ENCODE results near the gene MFSD6. TPM values are rescaled to one million over a fixed set of nuclear protein-coding genes. Genes with fewer than 3 reads are reported as not detected.

Gene MFSD6
- total RNA-seq, 1 donor from 2014 or later = 54.3 TPM

DNA sequence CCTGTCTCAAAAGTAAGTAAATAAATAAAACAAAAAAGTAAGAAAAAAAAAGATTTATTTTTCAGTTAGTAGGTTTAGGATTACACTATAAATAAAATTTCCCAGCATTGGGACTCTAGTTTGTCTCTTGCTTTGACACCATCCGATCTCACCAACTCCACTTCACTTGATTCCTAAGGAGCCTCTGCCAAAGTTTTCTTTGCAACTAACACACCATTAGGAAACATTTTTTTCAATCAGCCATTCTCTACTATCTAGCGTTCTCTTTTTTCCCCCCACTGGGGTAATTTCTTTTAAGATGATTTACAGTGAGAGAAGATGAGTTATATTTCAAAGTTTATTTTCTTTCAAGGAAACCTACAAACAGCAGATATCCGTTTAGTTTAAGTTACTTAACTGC is 136.9 kb downstream of the MFSD6 start:
- DNase-seq (ENCODE audit: low read depth) = no peak
- TF ChIP-seq, protein P1, sequence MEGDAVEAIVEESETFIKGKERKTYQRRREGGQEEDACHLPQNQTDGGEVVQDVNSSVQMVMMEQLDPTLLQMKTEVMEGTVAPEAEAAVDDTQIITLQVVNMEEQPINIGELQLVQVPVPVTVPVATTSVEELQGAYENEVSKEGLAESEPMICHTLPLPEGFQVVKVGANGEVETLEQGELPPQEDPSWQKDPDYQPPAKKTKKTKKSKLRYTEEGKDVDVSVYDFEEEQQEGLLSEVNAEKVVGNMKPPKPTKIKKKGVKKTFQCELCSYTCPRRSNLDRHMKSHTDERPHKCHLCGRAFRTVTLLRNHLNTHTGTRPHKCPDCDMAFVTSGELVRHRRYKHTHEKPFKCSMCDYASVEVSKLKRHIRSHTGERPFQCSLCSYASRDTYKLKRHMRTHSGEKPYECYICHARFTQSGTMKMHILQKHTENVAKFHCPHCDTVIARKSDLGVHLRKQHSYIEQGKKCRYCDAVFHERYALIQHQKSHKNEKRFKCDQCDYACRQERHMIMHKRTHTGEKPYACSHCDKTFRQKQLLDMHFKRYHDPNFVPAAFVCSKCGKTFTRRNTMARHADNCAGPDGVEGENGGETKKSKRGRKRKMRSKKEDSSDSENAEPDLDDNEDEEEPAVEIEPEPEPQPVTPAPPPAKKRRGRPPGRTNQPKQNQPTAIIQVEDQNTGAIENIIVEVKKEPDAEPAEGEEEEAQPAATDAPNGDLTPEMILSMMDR (conservative IDR thresholded peaks at IDR 0.05; ENCODE audit: low read depth, low read length) = no peak
- H3K4me3 ChIP-seq (ENCODE audit: low read depth, low read length) = no peak overlapping the region

DNA sequence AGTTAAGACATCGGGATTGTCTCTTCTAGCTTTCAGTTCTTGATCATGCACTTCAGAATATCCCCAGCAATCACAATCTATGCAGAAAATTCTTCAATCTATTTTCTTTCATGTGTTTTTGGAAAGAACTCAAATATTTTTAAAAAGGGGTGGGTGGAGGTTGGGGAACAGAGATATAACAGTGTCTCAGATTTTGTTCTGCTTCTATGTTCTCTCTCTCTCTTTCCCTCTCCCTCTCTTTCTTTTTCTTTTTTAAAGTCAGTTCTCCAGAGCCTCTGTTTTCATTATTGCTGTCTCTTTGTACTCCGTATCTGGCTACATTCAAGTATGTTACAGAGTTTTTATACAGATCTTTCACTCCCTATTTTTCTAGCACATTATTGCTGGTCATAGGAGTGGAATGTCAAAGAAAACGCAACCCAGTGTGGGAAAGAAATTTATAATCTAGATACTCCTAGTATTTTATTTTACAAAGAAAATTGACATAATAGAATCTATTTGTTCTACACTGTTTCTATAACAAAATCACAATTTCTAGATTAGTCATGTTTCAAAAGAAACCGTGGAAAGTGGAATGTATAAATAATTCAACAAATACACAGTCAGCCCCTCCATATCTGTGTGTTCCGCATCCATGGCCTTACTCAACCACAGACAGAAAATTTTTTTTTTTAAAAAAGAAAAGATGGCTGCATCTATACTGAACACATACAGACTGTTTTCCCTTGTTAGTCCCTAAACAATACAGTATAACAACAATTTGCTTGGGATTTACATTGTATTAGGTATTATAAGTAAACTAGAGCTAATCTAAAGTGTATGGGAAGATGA is 137.6 kb downstream of the MFSD6 start:
- no peak overlapping the region for H3K4me3 ChIP-seq (ENCODE audit: low read depth, low read length)
- DNase-seq (ENCODE audit: low read depth) = no peak
- TF ChIP-seq, protein P1 (conservative IDR thresholded peaks at IDR 0.05; ENCODE audit: low read depth, low read length) = no peak

DNA sequence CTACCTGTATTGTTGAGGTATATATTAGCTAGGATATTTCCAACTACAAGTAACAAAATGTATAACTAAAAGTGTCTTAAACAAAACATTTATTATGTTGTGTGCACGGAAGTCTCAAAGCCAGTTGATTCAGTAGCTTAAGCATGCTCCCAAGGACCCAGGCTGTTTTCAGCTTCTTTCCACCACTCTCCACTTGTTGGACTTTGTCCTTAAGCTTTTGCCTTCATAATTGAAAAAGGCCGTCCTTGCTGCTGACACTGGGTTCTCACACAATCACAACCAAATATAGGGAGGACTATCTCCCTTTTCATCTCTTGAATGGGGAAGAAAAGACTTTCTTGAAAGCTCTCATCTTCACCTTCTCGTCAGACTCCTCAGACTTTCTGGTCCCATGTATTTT is 138.6 kb downstream of the MFSD6 start:
- TF ChIP-seq, protein P1 (conservative IDR thresholded peaks at IDR 0.05; ENCODE audit: low read depth, low read length) = no peak
- DNase-seq (ENCODE audit: low read depth) = no peak
- no peak overlapping the region for H3K4me3 ChIP-seq (ENCODE audit: low read depth, low read length)

DNA sequence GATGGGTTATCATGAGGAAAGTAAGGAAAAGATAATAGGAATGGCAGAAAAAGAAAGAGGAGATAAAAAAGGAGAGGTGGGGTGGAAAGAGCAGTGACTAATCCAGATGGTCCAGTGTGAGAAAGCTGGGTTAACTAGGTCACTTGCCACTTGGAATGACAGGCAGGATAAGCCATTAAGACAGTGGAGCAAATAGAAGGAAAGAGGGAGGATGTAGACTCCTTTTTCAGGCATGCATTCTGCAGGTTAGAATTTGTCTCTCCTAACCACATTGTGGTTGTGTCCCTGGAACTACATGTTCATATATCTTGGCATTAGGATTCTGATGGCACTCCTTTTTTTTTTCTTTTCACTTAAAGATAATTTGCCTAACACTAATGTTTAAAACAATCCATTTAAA is 139.7 kb downstream of the MFSD6 start:
- DNase-seq (ENCODE audit: low read depth) = no peak
- TF ChIP-seq, protein P1 (conservative IDR thresholded peaks at IDR 0.05; ENCODE audit: low read depth, low read length) = no peak
- no peak overlapping the region for H3K4me3 ChIP-seq (ENCODE audit: low read depth, low read length)

DNA sequence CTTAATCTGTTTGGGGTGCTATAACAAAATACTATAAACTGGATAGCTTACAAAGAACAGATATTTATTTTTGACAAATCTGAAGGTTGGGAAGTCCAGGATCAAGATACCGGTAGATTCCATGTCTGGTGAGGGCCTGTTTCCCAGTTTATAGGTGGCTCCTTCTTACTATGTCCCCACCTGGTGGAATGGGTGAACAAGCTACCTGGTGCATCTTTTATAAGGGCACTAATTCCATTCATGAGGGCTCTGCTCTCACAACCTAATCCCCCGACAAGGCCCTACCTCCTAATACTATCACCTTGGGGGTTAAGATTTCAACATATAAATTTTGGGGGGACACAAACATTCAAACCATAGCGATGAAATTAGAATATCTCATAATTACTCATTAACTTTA is 142.0 kb downstream of the MFSD6 start:
- H3K4me3 ChIP-seq (ENCODE audit: low read depth, low read length) = no peak overlapping the region
- no peak for DNase-seq (ENCODE audit: low read depth)
- TF ChIP-seq, protein P1 (conservative IDR thresholded peaks at IDR 0.05; ENCODE audit: low read depth, low read length) = no peak

Other genes with a start within 250 kb of the MFSD6 start
- gene HIBCH, start 88.5 kb upstream of the MFSD6 start, total RNA-seq = 8.6 and 12.2 TPM in 2 replicates
- 6.5 and 8.7 TPM in 2 replicates for gene INPP1, start 64.8 kb upstream of the MFSD6 start, total RNA-seq
- 5.1 and 15.0 TPM in 2 replicates for gene NEMP2, start 126.4 kb downstream of the MFSD6 start, total RNA-seq
- 10.0 and 19.5 TPM in 2 replicates for gene NAB1, start 240.7 kb downstream of the MFSD6 start, total RNA-seq